Measurements from ENCODE around the gene DCAF12.

DNA sequence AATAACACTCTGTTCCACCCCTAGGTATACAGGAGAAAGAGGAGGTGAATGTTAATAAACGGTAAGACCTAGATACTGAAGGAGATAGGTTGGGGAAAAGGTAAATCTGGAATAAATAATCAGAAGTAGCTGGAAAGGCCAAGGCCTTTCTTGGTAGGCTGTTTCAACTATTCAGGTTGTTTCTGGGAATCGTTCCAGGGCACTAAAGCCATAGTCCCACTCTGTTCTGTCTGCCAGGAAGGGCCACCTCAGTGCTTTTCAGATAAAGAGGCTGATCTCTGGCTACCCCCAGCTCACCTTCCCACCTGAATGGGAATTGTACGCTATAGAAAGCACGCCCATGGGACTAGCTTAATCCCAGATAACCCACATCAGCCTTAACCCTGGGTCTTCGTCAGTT is 32.9 kb downstream of the DCAF12 start:
- TF ChIP-seq, protein P1, sequence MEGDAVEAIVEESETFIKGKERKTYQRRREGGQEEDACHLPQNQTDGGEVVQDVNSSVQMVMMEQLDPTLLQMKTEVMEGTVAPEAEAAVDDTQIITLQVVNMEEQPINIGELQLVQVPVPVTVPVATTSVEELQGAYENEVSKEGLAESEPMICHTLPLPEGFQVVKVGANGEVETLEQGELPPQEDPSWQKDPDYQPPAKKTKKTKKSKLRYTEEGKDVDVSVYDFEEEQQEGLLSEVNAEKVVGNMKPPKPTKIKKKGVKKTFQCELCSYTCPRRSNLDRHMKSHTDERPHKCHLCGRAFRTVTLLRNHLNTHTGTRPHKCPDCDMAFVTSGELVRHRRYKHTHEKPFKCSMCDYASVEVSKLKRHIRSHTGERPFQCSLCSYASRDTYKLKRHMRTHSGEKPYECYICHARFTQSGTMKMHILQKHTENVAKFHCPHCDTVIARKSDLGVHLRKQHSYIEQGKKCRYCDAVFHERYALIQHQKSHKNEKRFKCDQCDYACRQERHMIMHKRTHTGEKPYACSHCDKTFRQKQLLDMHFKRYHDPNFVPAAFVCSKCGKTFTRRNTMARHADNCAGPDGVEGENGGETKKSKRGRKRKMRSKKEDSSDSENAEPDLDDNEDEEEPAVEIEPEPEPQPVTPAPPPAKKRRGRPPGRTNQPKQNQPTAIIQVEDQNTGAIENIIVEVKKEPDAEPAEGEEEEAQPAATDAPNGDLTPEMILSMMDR (IDR thresholded peaks at IDR 0.05; ENCODE audit: low read length): no peak
- TF ChIP-seq EZH2 (optimal IDR thresholded peaks at IDR 0.05; ENCODE audit: low read depth, low read length): no peak

Data from MM.1S (cell line).